ENCODE results near the gene ODAD2. TPM values are rescaled to one million over a fixed set of nuclear protein-coding genes. Genes with fewer than 3 reads are reported as not detected.
A peak's percentile ranks its signal among the peaks of the same experiment; 100 is the strongest.
"Not testable (repeated sequence)": the region's sequence is repeated elsewhere in the genome, so short reads cannot be mapped to it uniquely, and the experiment has no call there.

The ODAD2 gene
- total and polyA plus RNA-seq, 2 experiments from 2014 or later: 0.63 to 0.68 TPM

DNA sequence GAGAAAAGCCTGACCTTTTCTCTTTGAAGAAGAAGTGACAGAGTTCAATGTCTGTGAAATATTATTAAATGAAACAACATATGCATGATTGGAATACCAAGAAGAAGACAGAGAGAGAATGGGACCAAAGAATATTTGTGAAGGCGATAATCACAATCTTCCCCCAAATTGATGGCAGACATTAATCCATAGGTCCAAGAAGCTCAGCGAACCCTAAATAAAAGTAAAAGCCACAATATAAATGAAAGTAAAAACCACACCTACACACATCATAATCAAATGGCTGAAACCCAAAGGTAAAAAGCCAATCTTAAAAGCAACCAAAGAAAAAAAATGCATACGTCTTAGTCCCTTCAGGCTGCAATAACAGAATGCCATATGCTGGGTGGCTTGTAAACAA lies 84.0 kb downstream of the ODAD2 start:
- Histone ChIP-seq H3K27me3 (no peaks in the 10 kb centered on the region), H3K4me3 (no peak overlapping the region), H3K36me3 (no peaks in the 10 kb centered on the region), H3K27ac (no peak overlapping the region), H3K4me1 (ENCODE audit: low read depth) (peaks cover 4% of the 10 kb centered on the region), H3K9me3 (ENCODE audit: low read depth) (no peaks in the 10 kb centered on the region)
- TF ChIP-seq CTCF (IDR thresholded peaks at IDR 0.05; ENCODE audit: low read depth, low read length): no peak
- DNase-seq (ENCODE audit: low read depth in 1 of 2, low spot score in 1 of 2): no peak

- no peak for TF ChIP-seq CTCF (IDR thresholded peaks at IDR 0.05; ENCODE audit: low read depth, low read length)
- no peak for DNase-seq (ENCODE audit: low read depth in 1 of 2, low spot score in 1 of 2)
- Histone ChIP-seq H3K36me3 (no peaks in the 10 kb centered on the region), H3K27ac (no peak overlapping the region), H3K4me3 (no peak overlapping the region), H3K4me1 (ENCODE audit: low read depth) (peaks cover 4% of the 10 kb centered on the region), H3K9me3 (ENCODE audit: low read depth) (no peaks in the 10 kb centered on the region), H3K27me3 (no peaks in the 10 kb centered on the region)
Observed at GRCh38 chr10:27912231-27912630, 86.6 kb downstream of the ODAD2 start.

- Histone ChIP-seq H3K36me3 (no peaks in the 10 kb centered on the region), H3K27ac (no peak overlapping the region), H3K9me3 (ENCODE audit: low read depth) (no peaks in the 10 kb centered on the region), H3K4me1 (ENCODE audit: low read depth) (peaks cover 4% of the 10 kb centered on the region), H3K4me3 (no peak overlapping the region), H3K27me3 (no peaks in the 10 kb centered on the region)
- DNase-seq (ENCODE audit: low read depth in 1 of 2, low spot score in 1 of 2): peak; percentile 0 to 8
- no peak for TF ChIP-seq CTCF (IDR thresholded peaks at IDR 0.05; ENCODE audit: low read depth, low read length)
Observed at GRCh38 chr10:27911539-27911938, 87.3 kb downstream of the ODAD2 start.

DNA sequence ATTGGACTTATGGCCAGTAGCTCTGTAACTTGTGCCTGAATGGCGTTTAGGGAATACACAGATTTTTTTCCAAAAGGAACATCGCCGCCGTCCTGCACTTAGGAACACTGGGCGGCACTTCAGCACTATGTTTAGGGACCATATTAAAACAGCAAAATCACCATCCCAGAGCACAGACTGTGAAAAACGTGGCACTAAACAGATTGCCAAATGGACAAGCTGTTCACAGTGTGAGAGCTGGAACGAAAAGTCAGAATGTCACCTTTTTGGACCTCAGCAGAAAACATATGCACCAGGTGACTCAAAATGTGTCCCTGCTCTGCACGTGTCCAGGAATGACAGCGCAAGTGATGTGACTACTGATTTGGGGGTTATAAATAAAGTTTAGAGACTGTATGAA lies 87.9 kb downstream of the ODAD2 start:
- TF ChIP-seq CTCF (IDR thresholded peaks at IDR 0.05; ENCODE audit: low read depth, low read length): no peak
- H3K27me3 ChIP-seq: no peaks in the 10 kb centered on the region
- H3K4me1 ChIP-seq (ENCODE audit: low read depth): peaks cover 4% of the 10 kb centered on the region
- no peak overlapping the region for H3K4me3 ChIP-seq
- H3K9me3 ChIP-seq (ENCODE audit: low read depth): no peaks in the 10 kb centered on the region
- no peak for DNase-seq (ENCODE audit: low read depth in 1 of 2, low spot score in 1 of 2)
- H3K36me3 ChIP-seq: no peaks in the 10 kb centered on the region
- no peak overlapping the region for H3K27ac ChIP-seq

DNA sequence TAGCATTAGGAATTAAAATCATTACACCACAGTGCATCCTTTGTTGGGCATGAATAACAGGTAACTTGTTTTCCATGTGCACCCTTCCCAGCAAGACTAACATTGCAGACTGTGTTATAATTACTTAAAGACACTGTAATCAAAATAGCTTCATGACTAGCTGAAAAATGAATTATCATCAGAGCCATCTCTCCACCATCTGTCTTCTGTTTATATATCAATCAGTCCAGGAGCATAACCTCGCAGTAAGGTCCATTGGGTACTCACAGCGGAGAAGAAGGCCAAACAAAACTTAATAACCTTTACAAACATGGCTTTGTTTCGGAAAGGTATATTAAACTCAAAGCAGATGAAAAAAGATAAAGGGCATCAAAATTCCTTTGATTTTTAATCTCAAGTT lies 90.6 kb downstream of the ODAD2 start:
- no peak for DNase-seq (ENCODE audit: low read depth in 1 of 2, low spot score in 1 of 2)
- H3K4me1 ChIP-seq (ENCODE audit: low read depth): peaks cover 4% of the 10 kb centered on the region
- H3K27ac ChIP-seq: no peak overlapping the region
- no peak for TF ChIP-seq CTCF (IDR thresholded peaks at IDR 0.05; ENCODE audit: low read depth, low read length)
- no peak overlapping the region for H3K4me3 ChIP-seq
- no peaks in the 10 kb centered on the region for H3K9me3 ChIP-seq (ENCODE audit: low read depth)
- no peaks in the 10 kb centered on the region for H3K36me3 ChIP-seq
- H3K27me3 ChIP-seq: no peaks in the 10 kb centered on the region

GRCh38 chr10:27899485-27899884 lies 99.4 kb downstream of the ODAD2 start:
- H3K27ac ChIP-seq; H3K36me3 ChIP-seq; H3K4me3 ChIP-seq; H3K9me3 ChIP-seq (ENCODE audit: low read depth); DNase-seq (ENCODE audit: low read depth in 1 of 2, low spot score in 1 of 2); H3K27me3 ChIP-seq; H3K4me1 ChIP-seq (ENCODE audit: low read depth): not testable (repeated sequence)

Measured in cardiac muscle cell (in vitro differentiated cells and primary cell).